Midbrain (tissue), 1 donor: ENCODE results near the gene PDZRN3.

ENCODE experiments used
- DNase-seq: peaks from one replicate; lab custom pipeline; 2025; lab: John Stamatoyannopoulos, UW

Gene PDZRN3

GRCh38 chr3:73384091-73384906, 240.4 kb downstream of the PDZRN3 start:
- DNase-seq: no peak

- DNase-seq: no peak
These were observed 241.2 kb downstream of the PDZRN3 start for GRCh38 chr3:73383470-73384049.

- no peak for DNase-seq
These were observed 243.2 kb downstream of the PDZRN3 start for GRCh38 chr3:73381551-73381950.

GRCh38 chr3:73380735-73381532, 243.8 kb downstream of the PDZRN3 start:
- DNase-seq: no peak

- DNase-seq: no peak
These were observed 245.3 kb downstream of the PDZRN3 start for GRCh38 chr3:73379465-73379864.

- no peak for DNase-seq
These were observed 246.5 kb downstream of the PDZRN3 start for GRCh38 chr3:73378207-73378606.

GRCh38 chr3:73365756-73366397, 258.9 kb downstream of the PDZRN3 start:
- DNase-seq: peak; percentile 77

- DNase-seq: no peak
These were observed 260.2 kb downstream of the PDZRN3 start for GRCh38 chr3:73364517-73364916.

- no peak for DNase-seq
These were observed 261.6 kb downstream of the PDZRN3 start for GRCh38 chr3:73363093-73363492.

GRCh38 chr3:73361591-73361990, 263.1 kb downstream of the PDZRN3 start:
- no peak for DNase-seq

GRCh38 chr3:73353649-73354217, 271.0 kb downstream of the PDZRN3 start:
- no peak for DNase-seq

- DNase-seq: no peak
These were observed 271.7 kb downstream of the PDZRN3 start for GRCh38 chr3:73352841-73353645.

GRCh38 chr3:73351423-73352071, 273.2 kb downstream of the PDZRN3 start:
- DNase-seq: no peak

GRCh38 chr3:73350996-73351395, 273.7 kb downstream of the PDZRN3 start:
- DNase-seq: no peak

- no peak for DNase-seq
These were observed 275.1 kb downstream of the PDZRN3 start for GRCh38 chr3:73349657-73350056.

GRCh38 chr3:73342077-73342476, 282.7 kb downstream of the PDZRN3 start:
- DNase-seq: no peak

- DNase-seq: no peak
These were observed 283.3 kb downstream of the PDZRN3 start for GRCh38 chr3:73341272-73341935.

- DNase-seq: no peak
These were observed 292.2 kb downstream of the PDZRN3 start for GRCh38 chr3:73332558-73332957.
